NCI-H146 treated with DMSO at 0.1 percent for 48 hours (cell line): ENCODE results near the gene RBP4.

Experiments used
- DNase-seq: peaks from one replicate; lab custom pipeline; 2025; ENCODE audit not compliant: unreplicated experiment; lab: John Stamatoyannopoulos, UW

Gene RBP4

DNA sequence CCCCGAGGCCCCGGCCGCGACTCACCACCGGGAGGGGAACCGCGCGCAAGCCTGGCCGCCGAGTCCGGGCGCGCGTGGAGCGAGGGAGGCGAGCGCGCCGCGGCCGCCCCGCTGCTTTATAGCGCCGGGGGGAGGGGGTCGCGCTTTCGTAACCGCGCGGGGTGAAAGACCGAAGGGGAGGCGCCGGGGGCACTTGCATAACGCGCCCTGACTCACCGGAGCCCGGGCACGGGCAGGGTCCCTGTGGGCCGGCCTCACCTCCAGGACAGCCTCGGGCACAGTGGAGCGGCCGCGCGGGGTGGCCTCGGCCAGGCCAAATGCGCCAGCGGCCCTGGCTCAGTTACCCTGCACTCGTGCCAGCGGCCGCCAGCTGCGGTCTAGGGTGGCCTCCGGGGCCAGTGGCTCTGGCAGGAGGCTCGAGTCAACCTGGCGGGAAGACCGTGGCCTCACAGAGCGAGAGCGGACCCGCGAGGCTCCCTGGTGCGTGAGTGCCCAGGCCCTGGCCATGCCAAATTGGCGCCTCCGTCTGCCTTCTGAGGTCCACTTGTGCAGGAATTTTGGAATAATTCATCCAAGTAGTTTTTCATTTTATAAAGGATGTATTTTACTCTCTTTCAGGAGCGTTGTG, at the start of gene RBP4:
TSS of gene RBP4 (minus strand) at position 90 of the 628 bp plus-strand sequence. CDS start 207 bp downstream, outside the sequence.
- DNase-seq = no peak

DNA sequence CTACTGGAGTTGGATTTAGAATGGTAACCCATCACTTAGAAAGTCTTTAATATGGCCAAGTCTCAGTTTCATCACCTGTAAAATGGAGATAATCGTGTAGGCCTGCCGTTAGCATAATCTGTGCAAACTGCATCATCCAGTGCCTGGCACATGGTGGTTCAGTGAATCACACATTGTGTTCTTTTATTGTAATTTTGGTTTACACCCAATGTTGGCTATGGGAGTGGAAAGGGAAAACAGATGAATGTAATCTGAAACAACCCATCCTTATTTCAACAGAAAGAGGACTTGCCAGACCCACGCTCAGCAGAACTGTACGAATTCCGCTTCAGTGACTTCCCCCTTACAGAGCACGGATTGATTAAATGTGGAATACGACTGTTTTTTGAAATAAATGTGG, 38.8 kb upstream of the RBP4 start:
- no peak for DNase-seq

DNA sequence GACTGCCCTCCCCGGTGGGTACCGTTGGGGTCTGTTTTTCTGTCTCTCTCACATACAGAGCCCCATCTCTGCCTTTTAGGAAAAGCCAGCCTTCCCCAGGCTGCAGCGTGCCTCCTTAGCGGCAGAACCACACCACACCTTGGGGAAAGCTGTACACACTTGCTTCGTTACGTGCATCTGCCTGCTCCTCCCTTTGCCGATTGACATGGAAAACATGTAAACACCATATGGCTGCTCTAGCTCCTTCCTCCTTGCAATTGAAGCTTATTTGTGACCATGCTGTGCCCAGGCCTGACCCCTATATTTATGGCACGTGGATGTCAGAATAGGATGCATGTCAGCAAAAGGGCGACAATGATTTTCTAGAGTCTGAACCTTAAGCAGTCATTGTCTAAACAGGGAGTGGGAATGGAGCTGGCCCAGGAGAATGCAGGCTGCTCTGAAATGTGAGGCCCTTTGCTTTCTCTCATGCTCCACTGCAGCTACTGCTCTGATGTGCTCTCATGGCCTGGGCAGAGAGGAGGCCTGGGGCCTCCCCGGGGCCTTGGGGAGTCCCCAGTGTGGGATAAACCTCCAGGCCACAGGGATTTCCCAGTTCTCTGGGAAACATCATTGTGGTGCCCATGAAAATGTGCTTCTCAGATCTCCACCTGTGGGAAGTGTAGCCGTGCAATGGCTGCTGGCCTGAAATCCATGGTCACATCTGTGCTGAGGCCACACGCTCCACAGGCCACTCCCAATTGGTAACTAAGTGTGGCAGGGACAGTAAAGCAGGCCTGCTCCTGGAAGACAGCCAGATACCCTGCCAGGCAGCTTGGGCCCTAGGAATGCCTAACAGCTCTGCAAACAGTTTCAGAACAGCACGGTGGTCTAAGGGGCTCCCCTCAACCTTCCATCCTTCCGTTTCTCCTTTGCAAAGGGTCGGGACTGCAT, 29.9 kb upstream of the RBP4 start:
- no peak for DNase-seq

DNA sequence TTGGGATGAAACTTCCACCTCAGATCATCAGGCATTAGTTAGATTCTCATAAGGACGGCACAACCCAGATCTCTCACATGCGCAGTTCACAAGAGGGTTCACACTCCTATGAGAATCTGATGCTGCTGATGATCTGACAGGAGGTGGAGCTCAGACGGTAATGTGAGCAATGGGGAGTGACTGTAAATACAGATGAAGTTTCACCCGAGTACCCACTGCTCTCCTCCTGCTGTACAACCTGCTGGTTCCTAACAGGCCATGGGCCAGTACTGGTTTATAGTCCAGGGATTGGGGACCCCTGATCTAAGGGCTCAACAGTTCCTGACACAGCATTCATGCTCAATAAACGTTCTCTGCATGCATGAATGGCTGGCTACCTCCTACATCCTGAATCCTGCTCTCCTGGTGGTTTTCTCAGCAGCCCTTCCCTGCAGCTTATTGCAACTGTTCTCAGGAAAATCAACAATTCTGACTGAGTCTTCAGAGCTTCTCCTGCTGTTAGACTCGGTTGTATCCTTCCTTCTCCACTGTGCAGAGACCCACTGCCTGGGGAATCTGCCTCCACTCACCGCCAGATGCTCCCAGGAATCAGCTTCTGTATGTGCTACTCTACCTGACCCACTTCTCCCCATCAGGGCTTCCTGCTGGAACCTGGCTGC, 28.7 kb upstream of the RBP4 start:
- no peak for DNase-seq

DNA sequence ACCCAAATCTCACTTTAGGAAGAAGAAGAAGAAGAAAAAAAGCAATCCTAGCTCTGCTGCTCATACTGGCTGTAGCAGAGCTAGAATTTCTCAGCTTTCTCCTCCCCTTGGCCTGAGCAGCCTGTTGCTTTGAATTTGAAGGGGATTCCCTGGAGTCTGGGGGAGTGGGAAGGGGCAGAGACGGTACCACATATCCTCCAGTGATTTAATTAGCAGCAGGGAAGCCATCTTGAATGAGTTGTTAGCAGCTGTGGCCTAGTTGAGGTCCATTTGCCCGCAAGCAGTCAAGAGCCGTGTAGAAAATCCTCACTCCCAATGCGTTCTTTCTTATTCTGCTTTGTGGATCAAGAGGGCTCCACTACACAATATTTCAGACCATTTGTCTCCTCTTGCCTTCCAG, 27.8 kb upstream of the RBP4 start:
- no peak for DNase-seq

DNA sequence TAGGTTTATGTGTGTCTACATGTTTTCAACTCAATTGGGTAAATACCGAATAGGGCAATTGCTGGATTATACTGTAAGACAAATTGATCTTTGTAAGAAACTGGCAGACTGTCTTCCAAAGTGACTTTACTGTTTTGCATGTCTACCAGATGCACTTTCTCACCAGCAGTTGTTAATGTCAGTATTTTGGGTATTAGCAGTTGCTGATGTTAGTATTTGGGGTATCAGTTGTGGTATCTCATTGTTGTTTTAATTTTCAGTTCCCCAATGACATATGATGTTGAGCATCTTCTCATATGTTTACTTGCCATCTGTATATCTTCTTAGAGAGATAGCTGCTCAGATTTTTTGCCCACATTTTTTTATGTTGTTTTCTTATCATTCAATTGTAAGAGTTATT, 21.9 kb upstream of the RBP4 start:
- no peak for DNase-seq

DNA sequence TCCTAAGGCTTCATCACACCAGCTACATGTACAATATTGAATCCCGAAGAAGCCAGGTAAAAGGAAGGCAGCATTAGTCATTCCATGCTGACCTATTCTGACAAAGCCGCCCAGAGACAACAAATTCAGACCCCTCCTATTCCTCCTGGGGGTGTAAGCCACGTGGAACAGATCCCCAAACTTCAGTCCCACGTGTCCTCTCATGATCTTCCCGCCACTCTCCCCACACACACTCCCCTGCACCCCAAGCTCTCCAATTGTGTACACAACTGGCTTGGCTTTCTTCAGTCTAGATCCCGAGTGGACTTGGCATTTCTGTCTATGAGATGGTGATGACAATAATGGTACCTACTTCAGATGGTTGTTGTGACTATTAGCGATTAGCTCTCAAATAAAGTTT, 19.9 kb upstream of the RBP4 start:
- DNase-seq = no peak

DNA sequence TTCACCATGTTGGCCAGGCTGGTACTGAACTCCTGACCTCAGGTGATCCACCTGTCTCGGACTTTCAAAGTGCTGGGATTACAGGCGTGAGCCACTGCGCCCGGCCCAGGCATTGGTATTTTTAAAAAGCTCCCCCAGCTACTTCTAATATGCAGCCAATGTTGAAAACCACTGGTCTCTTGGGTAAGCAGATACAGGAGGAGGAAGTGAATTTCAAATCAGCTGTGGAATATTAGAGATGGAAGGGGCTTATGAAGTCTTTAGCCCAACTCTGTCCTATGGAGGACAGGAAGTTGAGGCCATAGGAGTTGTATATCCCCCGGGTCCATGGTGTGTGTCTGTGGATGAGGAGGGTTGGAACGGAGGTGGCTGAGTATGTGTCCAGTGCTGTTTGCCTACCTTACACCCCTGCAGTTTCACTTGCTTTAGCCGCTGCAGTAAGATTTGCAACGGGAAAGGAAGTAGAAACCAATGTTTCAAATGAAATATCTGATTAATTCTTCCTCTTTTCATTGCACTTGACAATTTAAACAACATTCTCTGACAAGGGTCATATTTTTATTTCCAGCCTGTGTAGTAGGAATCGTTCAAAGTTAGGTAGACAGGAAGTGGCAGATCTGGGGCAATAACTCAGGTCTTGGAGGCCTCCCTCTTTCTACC, 14.7 kb upstream of the RBP4 start:
- DNase-seq = no peak

DNA sequence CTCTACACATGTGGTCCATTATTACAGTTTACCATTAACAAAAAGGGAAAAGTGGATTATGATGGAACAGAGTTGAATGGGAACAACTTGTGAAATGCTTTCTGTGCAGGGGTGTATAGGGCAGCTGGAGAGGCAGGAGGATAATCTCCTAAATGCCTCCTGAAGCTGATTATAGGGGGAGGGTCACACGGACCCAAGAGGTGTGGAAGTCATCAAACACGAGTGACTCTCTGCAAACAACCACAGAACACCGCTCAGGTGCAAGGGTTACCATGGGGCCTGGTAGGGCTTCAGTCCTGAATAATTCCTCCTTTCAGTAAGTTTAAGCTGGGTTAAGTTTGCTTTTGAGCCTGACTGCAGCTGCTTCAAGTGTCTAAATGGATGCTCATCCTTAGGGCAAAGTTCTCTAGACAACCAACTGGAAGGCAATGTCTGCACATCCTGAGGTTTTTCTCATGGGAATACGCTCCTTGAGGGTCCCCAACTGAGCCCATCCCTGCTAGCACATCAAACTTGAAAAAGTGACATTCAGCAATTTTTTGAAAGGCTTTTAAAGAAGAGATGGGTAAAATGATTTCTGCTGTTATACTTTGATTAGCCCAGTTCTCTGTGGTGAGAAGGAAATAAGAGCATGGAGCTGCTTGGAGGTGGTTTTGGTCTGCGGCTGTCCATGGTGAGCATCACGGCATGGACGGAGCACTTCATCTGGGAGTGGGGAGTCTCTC, 13.2 kb upstream of the RBP4 start:
- DNase-seq = no peak

DNA sequence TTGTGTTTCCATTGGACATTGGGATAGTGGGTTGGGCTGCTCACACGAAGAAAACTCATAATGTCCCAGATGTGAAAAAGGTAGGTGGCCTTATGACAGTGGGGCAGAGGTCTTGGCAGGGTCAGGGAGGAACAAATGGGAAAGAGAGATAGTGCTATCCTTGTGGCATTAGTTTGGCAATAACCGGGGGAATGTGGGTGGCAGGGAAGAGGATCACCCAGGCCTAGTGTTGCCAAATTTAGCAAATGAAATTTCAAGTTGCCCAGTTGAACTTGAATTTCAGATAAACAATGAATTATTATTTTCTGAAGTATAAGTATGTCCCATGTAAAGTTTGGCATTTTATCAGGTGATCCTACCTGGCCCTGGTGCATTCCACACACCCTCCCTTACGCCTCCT, 12.1 kb upstream of the RBP4 start:
- DNase-seq = no peak

DNA sequence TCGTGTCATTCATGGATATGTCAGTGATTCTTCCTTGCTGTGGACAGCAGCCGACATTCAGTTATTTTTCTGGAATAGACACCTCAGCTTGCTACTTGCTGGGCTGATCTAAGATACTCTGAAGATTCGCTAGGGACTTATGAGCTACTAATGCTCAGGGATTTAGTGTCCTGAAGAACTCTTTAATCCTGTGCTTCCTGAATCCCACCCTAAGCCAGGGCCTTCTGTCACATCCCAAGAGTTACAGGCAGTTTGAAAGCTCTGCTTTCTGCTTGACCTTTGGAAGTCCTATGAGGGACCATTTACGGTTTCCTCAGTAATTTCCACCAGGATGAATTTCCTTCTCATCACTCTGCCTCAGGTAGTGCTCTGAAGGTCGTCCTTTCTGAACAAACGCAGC, 11.3 kb upstream of the RBP4 start, which contains the start of gene PDE6C:
TSS of gene PDE6C (plus strand) at position 227 of the 400 bp plus-strand sequence. CDS start 189 bp downstream, outside the sequence.
- no peak for DNase-seq

DNA sequence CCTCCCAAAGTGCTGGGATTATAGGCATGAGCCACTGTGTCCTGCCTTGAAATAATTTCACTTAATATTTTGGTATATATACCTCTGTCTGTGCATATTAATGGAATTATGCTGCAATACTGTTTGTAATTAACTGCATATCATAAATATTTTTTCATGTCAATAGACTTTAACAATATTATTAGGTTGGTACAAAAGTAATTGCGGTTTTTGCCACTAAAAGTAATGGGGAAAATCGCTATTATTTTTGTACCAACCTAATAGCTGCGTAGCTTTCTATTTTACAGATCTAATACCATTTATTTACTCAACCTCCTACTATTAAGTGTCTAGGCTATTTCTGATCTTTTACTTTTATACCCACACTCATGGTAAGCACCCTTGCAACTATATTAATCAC, 7.4 kb upstream of the RBP4 start:
- DNase-seq = no peak

DNA sequence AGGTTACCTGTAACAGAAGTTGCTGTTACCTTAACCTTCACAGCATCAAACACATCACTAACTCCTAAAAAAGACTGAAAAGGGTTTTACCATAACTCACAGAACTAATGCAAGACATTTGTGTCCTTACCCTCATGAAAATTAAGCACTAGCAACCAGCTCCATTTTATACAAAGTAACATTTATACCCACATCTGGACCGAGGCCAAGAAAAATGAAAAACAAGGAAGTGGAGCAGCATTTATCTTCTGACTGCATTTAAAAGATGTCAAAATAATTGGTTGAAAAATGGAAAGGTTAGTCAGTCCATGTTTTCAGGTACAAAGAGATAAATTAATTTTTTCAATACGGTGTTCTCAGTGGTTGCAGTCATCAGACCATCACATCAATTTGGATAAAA, 3.1 kb upstream of the RBP4 start:
- no peak for DNase-seq

DNA sequence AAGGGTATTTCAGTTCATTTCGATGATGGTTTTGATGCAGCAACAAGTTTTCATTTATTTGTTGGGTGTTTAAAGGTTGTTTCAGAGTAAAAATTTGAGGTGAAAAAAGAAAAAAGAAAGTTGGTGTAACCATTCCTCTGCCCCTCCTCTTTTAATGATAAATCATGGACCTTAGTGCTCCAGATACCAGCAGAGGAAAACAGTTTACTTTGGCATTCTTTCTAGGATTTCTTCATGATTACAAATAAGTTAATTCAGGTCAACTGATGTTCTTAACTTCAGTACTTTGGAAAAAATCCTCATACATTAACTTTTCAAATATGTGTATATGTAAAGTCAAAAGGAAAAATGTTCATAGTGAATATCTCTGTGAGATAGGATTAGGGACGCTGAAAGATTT, 2.0 kb upstream of the RBP4 start:
- no peak for DNase-seq

DNA sequence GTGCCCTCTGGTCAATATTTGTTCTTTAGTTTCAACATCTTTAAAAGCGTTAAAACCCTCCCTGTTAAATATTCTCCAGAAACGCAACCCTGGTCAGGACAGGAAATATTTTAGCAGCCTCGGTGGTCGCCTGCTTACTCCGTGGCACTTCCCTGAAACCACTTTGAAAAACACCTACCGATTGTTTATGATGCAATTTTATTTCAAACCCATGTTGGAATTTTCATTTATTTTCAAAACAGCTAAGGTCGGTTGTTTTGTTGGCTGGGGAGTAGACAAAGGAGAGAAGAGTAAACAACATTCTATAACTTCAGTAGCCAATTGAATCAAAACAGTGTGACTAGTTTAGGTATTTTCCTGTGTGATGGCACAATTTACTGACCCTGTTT, 733 bp upstream of the RBP4 start:
- no peak for DNase-seq

DNA sequence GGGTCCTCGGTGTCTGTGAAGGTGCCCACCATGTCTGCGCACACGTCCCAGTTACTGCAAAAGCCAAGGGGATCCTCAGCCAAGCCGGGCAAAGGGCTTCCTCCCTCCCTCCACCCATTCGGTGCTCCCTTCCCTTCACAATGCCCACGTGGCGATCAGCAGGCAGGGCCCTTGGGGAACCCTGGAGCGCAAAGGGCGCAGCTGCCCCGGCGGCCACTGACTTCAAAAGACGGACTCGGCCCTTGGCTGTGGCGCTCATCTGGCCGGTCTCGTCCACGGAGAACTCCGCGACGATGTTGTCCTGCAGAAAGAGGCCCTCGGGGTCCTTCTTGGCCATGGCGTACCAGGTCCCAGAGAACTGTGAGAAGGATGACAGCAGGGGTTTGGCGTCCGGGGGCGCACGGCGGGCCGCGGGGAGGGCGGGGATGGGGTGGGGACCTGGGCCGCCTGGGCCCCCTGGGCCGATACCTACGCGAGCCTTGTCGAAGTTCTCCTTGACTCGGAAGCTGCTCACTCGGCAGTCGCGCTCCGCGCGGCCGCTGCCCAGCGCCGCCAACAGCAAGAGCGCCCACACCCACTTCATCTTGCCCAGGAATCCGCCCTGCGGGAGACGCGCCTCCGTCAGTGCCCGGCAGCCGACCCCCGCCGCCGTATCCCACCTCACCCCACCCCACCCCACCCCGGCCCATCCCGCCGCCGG, 439 bp downstream of the RBP4 start:
- DNase-seq = no peak

DNA sequence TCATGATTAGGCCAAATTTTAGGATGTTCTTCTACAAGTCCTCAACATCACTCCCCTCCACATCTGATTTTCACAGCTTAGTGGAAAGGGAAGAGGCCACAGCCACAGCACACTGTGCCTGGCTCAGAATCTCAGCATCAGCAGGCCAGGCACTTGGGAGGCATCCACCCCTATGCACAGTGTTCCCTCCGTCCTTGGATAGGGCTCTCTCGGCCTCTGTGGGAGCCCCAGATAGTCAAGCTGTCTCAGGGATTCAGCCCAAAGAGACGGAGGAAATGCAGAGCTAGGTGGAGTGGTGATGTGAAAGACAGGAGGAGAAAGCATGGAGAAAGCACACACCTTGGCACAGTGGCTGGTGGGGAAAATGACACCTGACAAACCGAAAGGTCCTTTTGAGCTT, 1.3 kb downstream of the RBP4 start:
- DNase-seq = no peak

DNA sequence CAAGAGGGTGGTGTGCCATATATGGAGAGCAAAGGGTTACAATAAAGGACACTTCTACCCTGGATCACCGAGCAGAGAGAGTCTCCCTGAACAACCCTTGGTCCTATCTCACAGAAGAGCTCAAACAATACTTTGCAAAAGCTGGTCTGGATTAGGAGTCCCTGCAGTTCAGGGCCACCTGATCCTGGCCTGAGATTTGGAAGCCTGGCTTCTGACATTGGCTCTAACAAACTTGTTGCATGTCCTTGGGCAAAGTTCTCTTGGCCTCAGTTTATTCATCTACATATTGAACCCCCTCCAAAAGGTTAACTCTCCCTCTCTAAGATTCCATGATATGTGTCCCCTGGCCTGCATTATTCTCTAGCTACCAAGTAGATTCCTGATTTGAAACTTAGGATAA, 1.7 kb downstream of the RBP4 start:
- no peak for DNase-seq

DNA sequence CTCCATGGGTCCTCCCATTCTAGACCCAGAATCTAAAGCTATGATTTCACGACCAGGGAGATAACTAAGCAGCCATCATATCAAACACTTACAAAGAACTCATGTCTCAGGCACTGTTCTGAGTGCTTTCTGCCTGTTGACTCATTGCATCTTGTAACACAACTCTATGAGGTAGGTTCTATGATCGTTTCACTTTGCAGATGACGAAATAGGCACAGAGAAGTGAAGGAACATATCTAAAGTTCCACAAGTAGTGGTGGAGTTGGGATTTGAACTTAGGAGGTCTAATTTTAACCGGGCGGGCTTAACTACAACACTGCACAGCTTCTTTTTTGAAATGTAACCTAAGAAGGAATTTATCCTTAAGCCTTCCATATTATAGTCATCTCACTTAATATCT, 2.9 kb downstream of the RBP4 start:
- DNase-seq = no peak

DNA sequence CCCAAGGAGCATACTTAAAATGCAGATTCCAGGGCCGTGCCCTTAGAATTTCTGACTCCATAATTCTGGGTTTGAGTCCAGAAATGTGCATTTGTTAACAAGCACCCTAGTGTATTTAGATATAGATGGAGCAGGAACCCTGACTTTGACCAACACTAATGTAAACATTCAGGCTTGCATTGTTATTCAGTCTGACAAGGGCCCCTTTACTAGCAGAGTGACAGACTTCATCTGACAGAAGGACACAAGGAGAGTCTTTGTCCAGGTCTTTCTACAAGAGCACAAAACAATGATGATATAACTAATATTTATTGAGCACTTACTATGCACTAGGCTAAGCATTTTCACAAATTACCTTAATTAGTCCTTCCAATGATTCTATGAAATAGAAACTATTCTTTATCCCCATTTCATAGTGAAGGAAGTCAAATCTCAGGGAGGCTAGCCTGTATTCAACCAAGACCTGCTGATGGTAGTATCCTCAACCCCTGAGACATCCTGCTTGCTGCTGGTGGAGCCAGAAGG, 3.9 kb downstream of the RBP4 start:
- DNase-seq = no peak
